K562 (cell line): Measurements from ENCODE around the gene SLC24A3. TPM values are rescaled to one million over a fixed set of nuclear protein-coding genes. Genes with fewer than 3 reads are reported as not detected.

Source experiments
- ATAC-seq: fragments of 200-7000 bp; cut with Tn5 transposase; 3 replicates; pipeline ENCODE4 v1.9.1; 2020; ENCODE audit warnings: moderate library complexity
- BruUV-seq: library from RNA; stranded (reverse); fragments of 400-500 nt; replicated peaks from 2 replicates; lab custom pipeline; 2021; lab: Mats Ljungman, UMichigan
- CTCF ChIA-PET: fragments of 300-600 bp; formaldehyde crosslinking; extraction: SDS; loops from one replicate; lab custom pipeline; 2021; ENCODE audit warnings: low intra/inter-chr PET ratio; lab: Yijun Ruan, JAX
- POLR2A ChIA-PET: fragments of 300-600, 350-650 bp; sonication (Branson Sonifier 250); formaldehyde crosslinking; extraction: SDS; loops from one replicate; lab custom pipeline; 2021; ENCODE audit warnings: antibody characterized with exemption, inconsistent platforms; lab: Yijun Ruan, JAX
- DNase-seq, 4 experiments: peaks; one replicate each; pipeline versions ENCODE4 v3.0.0 to v3.0.0-alpha.2; 2011 to 2018; ENCODE audit warnings: low spot score in 3 of 4, mixed read lengths in 3 of 4; ENCODE audit errors: extremely low read depth in 1 of 4
- FAIRE-seq: peaks from 2 replicates; lab custom pipeline; 2011; peaks lifted over from hg19 to GRCh38; lab: Jason Lieb, UNC
- H2AFZ ChIP-seq: 2 replicates; pipeline ENCODE4 v1.6.0; 2011; ENCODE audit warnings: low read depth, low read length, control low read depth, inconsistent platforms
- H3K27ac ChIP-seq: fragments of 200-600 bp; 3 replicates; pipeline ENCODE4 v1.8.0; 2011; ENCODE audit warnings: low read depth, mild to moderate bottlenecking, control low read depth, inconsistent platforms, low read length, moderate library complexity, mixed read lengths; ENCODE audit errors: extremely low read depth
- H3K27me3 ChIP-seq, 2 experiments: fragments of 300-600 bp in 1 of 2; 2 replicates in 1 of 2; 3 replicates in 1 of 2; pipeline versions ENCODE4 v1.6.0 to v1.8.0; 2011; ENCODE audit warnings: inconsistent platforms in 2 of 2, low read length in 2 of 2, mild to moderate bottlenecking in 1 of 2, mixed read lengths in 1 of 2, moderate library complexity in 1 of 2; ENCODE audit not compliant: control insufficient read depth in 2 of 2, insufficient read depth in 2 of 2
- H3K36me3 ChIP-seq: fragments of 300-600 bp; 3 replicates; pipeline ENCODE4 v1.8.0; 2011; ENCODE audit warnings: mild to moderate bottlenecking, low read length, inconsistent platforms; ENCODE audit not compliant: control insufficient read depth, insufficient read depth
- H3K4me1 ChIP-seq, 2 experiments: fragments of 200-600 bp in 1 of 2; replicated peaks in 1 of 2; 2 replicates in 1 of 2; 3 replicates in 1 of 2; pipeline versions ENCODE4 v1.5.1 to v1.8.0; 2011; ENCODE audit warnings: inconsistent platforms in 2 of 2, low read length in 2 of 2, mild to moderate bottlenecking in 1 of 2, mixed read lengths in 1 of 2, moderate library complexity in 1 of 2; ENCODE audit not compliant: control insufficient read depth in 2 of 2, insufficient read depth in 2 of 2
- H3K4me2 ChIP-seq: 2 replicates; pipeline ENCODE4 v1.6.1; 2011; ENCODE audit warnings: low read length, control low read depth, inconsistent platforms, mixed read lengths; ENCODE audit not compliant: insufficient read depth
- H3K4me3 ChIP-seq: fragments of 200-600 bp; sonication (generic), shearing (Covaris generic); 2 replicates; pipeline ENCODE4 v1.5.1; 2016; ENCODE audit warnings: control low read depth, inconsistent platforms
- H3K79me2 ChIP-seq: fragments of 200-600 bp; 3 replicates; pipeline ENCODE4 v1.8.0; 2011; ENCODE audit warnings: low read length, inconsistent platforms; ENCODE audit not compliant: control insufficient read depth, insufficient read depth
- H3K9ac ChIP-seq, 2 experiments: 2 replicates each; pipeline versions ENCODE4 v1.6.0 to v1.6.1; 2011; ENCODE audit warnings: low read depth in 2 of 2, low read length in 2 of 2, control low read depth in 1 of 2, inconsistent platforms in 1 of 2, mild to moderate bottlenecking in 1 of 2, mixed read lengths in 1 of 2; ENCODE audit not compliant: insufficient read depth in 1 of 2
- H3K9me1 ChIP-seq: one replicate; pipeline ENCODE4 v1.6.0; 2011; ENCODE audit warnings: inconsistent platforms, mild to moderate bottlenecking, low read length, moderate library complexity; ENCODE audit not compliant: control insufficient read depth, insufficient read depth
- H3K9me3 ChIP-seq: replicated peaks from 2 replicates; pipeline ENCODE4 v1.5.1; 2011; ENCODE audit warnings: low read depth, low read length, inconsistent platforms; ENCODE audit not compliant: control insufficient read depth, insufficient read depth
- H4K20me1 ChIP-seq: replicated peaks from 2 replicates; pipeline ENCODE4 v1.6.1; 2011; ENCODE audit warnings: low read length, inconsistent platforms, mixed read lengths; ENCODE audit not compliant: control insufficient read depth, insufficient read depth
- CHD2 ChIP-seq: IDR thresholded peaks from 2 replicates; pipeline ENCODE4 v1.6.1; 2011; ENCODE audit warnings: low read depth, low read length
- CREB3 ChIP-seq: fragments of 450-650 bp; conservative IDR thresholded peaks from 2 replicates; pipeline ENCODE4 v1.6.1; 2016; ENCODE audit warnings: missing genetic modification characterization, low read depth, mild to moderate bottlenecking, missing compliant biosample characterization, moderate library complexity
- HES1 ChIP-seq: fragments of 450-650 bp; IDR thresholded peaks from 2 replicates; pipeline ENCODE4 v1.6.1; 2016; ENCODE audit warnings: low read depth, mild to moderate bottlenecking, moderate library complexity
- KDM1A ChIP-seq, 2 experiments: fragments of 450-650 bp; IDR thresholded peaks; 2 replicates each; pipeline ENCODE4 v1.6.1; 2016; ENCODE audit warnings: mild to moderate bottlenecking in 2 of 2
- NFIC ChIP-seq: fragments of 450-650 bp; IDR thresholded peaks from 2 replicates; pipeline ENCODE4 v1.6.1; 2017; ENCODE audit warnings: mild to moderate bottlenecking, inconsistent platforms
- PCBP1 ChIP-seq: fragments of 200-400 bp; formaldehyde crosslinking; IDR thresholded peaks from 2 replicates; pipeline ENCODE4 v1.6.1; 2018; ENCODE audit warnings: mild to moderate bottlenecking, low read depth, low read length; ENCODE audit not compliant: poor library complexity, severe bottlenecking
- POU5F1 ChIP-seq: fragments of 150-350 bp; IDR thresholded peaks from 2 replicates; pipeline ENCODE4 v1.6.1; 2014; ENCODE audit warnings: borderline replicate concordance, low read length, low read depth, mild to moderate bottlenecking; ENCODE audit not compliant: partially characterized antibody
- SMARCB1 ChIP-seq: IDR thresholded peaks from 2 replicates; pipeline ENCODE4 v1.6.1; 2011; ENCODE audit warnings: improper control_type of control experiment, low read depth; ENCODE audit not compliant: insufficient read length
- TEAD1 ChIP-seq, 2 experiments: fragments of 450-650 bp in 1 of 2; sonication (generic) in 1 of 2; formaldehyde crosslinking; IDR thresholded peaks; 2 replicates each; pipeline versions ENCODE4 v1.4.0 to v1.8.0; 2020 to 2022; ENCODE audit warnings: mild to moderate bottlenecking in 2 of 2, missing genetic modification reagents in 1 of 2
- XRCC3 ChIP-seq: fragments of 450-650 bp; IDR thresholded peaks from 2 replicates; pipeline ENCODE4 v1.6.1; 2017; ENCODE audit warnings: mild to moderate bottlenecking, moderate library complexity
- ZKSCAN3 ChIP-seq: fragments of 250-450 bp; sonication (Bioruptor Pico); IDR thresholded peaks from 2 replicates; pipeline ENCODE4 v1.4.0; 2020
- ZNF395 ChIP-seq: fragments of 200-800 bp; sonication (Bioruptor generic); IDR thresholded peaks from 2 replicates; pipeline ENCODE4 v1.6.1; 2017; ENCODE audit warnings: missing genetic modification characterization, missing compliant biosample characterization
- WGBS: fragments of 100-300 bp; shearing (Covaris generic); methylation state at CpG from one replicate; pipeline ENCODE4 v1.1.6; 2016; ENCODE audit warnings: low coverage, mixed read lengths; ENCODE audit not compliant: insufficient coverage; ENCODE audit errors: missing lambda C conversion rate; 5-methylcytosine and 5-hydroxymethylcytosine counted together
- in situ Hi-C: fragments of 300-500 bp; cut with MboI; formaldehyde crosslinking; loops from 4 replicates; pipeline ENCODE4 v1.15.0; 2018; ENCODE audit warnings: inconsistent platforms, mixed read lengths
- intact Hi-C: fragments of 100-400 bp; cut with micrococcal nuclease; formaldehyde crosslinking; loops from 2 replicates; pipeline ENCODE4 v1.14.2; 2022
- polyA plus RNA-seq, 8 experiments: library from polyadenylated mRNA; depleted of rRNA in 4 of 8; stranded (reverse) in 5 of 8; unstranded in 3 of 8; fragments of >200 nt; fragmentation: Nextera tagmentation in 2 of 8; fragmentation: Illumina TruSeq in 1 of 8; extraction: Ambion mirVana in 2 of 8; extraction: Trizol in 1 of 8; gene quantifications; 2 replicates each; pipeline versions ENCODE4 v1.2.1 to v1.2.3, GENCODE V29; 2011 to 2014; ENCODE audit warnings: inconsistent platforms in 1 of 8, missing spikeins in 1 of 8
- total RNA-seq, 7 experiments: library from RNA; depleted of rRNA in 6 of 7; stranded (reverse); fragments of >200 nt in 6 of 7; fragmentation: Illumina TruSeq in 2 of 7; extraction: Trizol in 2 of 7; gene quantifications; 2 replicates each; pipeline versions ENCODE4 v1.2.1 to v1.2.3, GENCODE V29; 2011 to 2021; ENCODE audit warnings: low replicate concordance in 1 of 7

SLC24A3 gene
- total and polyA plus RNA-seq, 9 of the 15 experiments (the other 6 are each of a cell fraction or from before 2014, with no cell fraction given), result not detected

DNA sequence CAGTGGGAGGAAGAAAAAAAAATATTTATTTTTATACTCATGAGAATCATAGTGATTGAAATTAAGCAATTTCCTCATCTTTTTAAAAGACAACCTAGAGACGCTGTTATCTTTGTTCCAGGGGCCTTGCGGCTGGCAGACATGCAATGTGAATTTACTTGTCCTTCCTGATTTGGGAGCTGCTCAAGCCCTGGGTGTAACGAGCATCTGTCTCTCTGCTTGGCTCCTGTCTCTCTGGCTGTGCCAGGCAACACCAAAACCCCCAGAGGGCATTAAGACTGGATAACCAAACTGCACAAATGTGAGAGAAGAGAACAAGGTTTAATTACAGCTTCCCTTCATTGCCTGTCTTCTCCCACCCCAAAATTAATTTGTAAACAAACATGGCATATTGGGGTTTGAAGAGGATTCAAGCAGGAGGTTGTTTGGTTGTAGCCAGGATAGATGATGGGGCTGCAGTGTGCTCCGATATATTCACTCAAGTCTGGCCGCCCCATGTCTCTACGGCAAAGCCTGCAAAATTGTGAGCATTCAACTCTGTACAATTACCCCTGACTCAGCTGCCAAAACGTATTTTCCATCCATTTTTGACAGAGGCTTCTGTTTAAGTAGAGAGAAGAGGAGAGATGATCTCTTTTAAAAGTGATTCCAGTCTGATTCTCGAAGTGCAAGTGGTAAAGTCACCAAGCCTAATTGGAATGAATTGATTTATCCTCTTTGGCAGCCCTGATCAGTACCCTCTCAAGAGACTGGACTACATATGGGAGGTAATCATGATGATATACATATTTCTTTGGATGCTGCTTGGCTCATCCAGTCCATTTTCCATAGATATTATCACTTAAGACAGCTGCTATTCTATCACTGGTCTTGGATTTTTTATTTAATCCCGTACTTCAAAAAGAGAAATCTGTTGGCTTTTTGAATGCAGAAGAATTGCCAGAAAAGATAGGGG, 170.2 kb downstream of the SLC24A3 start:
- H3K4me1 ChIP-seq, result no peaks in the 10 kb centered on the region
- DNase-seq (no peak), ATAC-seq (no peak), FAIRE-seq (no peak)
- intact Hi-C loops, result no loop called here
- H3K9me1 ChIP-seq, result no peaks in the 10 kb centered on the region
- no peak overlapping the region for H2AFZ ChIP-seq
- H3K4me3 ChIP-seq, result no peak overlapping the region
- no peak overlapping the region for H3K27ac ChIP-seq
- H4K20me1 ChIP-seq, result no peaks in the 10 kb centered on the region
- ChIA-PET POLR2A (no interaction called here), CTCF (no interaction called here)
- no peaks in the 10 kb centered on the region for H3K79me2 ChIP-seq
- no peaks in the 10 kb centered on the region for H3K36me3 ChIP-seq
- BruUV-seq, result no TSS peak
- H3K27me3 ChIP-seq, result no peaks in the 10 kb centered on the region
- TF ChIP-seq CHD2 (no peak), ZKSCAN3 (CRISPR knock-in tag) (no peak), SMARCB1 (no peak), ZNF395 (CRISPR knock-in tag) (no peak), HES1 (no peak), XRCC3 (no peak), TEAD1 (CRISPR knock-in tag; IDR thresholded peaks at IDR 0.05) (no peak), PCBP1 (no peak), NFIC (no peak), CREB3 (tag) (no peak), KDM1A (IDR thresholded peaks at IDR 0.05) (no peak), POU5F1 (no peak)
- H3K9ac ChIP-seq, result no peak overlapping the region
- H3K4me2 ChIP-seq, result no peak overlapping the region
- whole genome bisulfite sequencing, result 2% methylated on average over 8 of the region's 9 CpGs
- no peaks in the 10 kb centered on the region for H3K9me3 ChIP-seq
- in situ Hi-C loops, result no loop called here
